ENCODE measurements around the gene RPRD1A. TPM values are rescaled to one million over a fixed set of nuclear protein-coding genes. Genes with fewer than 3 reads are reported as not detected.

RPRD1A gene
- total RNA-seq, 1 donor from 2014 or later: 62.6 TPM

- Mint-ChIP-seq H3K36me3 (ENCODE audit: low read depth, unreplicated experiment) (no peaks in the 10 kb centered on the region), H3K4me3 (ENCODE audit: unreplicated experiment) (no peak overlapping the region)
These were observed 20.9 kb upstream of the RPRD1A start for GRCh38 chr18:36088256-36088655.

GRCh38 chr18:36086186-36086585, 18.8 kb upstream of the RPRD1A start:
- Histone ChIP-seq H3K36me3 (ENCODE audit: insufficient read depth, low read length) (no peaks in the 10 kb centered on the region), H4K20me1 (ENCODE audit: insufficient read depth, low read length) (no peaks in the 10 kb centered on the region), H3K27ac (ENCODE audit: low read depth, low read length) (no peak overlapping the region), H3K9me3 (ENCODE audit: insufficient read depth, low read depth, low read length) (no peaks in the 10 kb centered on the region), H3K9ac (ENCODE audit: low read length) (no peak overlapping the region), H3K4me2 (ENCODE audit: low read length) (no peak overlapping the region), H3K4me1 (ENCODE audit: insufficient read depth, low read length) (no peaks in the 10 kb centered on the region), H3K79me2 (ENCODE audit: insufficient read depth, low read length) (no peaks in the 10 kb centered on the region), H2AFZ (ENCODE audit: low read depth, low read length) (no peak overlapping the region), H3K4me3 (ENCODE audit: insufficient read depth, low read depth, low read length) (no peak overlapping the region), H3K27me3 (ENCODE audit: insufficient read depth, low read length) (no peaks in the 10 kb centered on the region)
- Mint-ChIP-seq H3K36me3 (ENCODE audit: low read depth, unreplicated experiment) (no peaks in the 10 kb centered on the region), H3K27ac (ENCODE audit: unreplicated experiment) (no peak overlapping the region), H3K9me3 (ENCODE audit: unreplicated experiment) (peaks cover 4% of the 10 kb centered on the region), H3K27me3 (ENCODE audit: low read depth, unreplicated experiment) (no peaks in the 10 kb centered on the region), H3K4me1 (ENCODE audit: low read depth, unreplicated experiment) (no peaks in the 10 kb centered on the region), H3K4me3 (ENCODE audit: unreplicated experiment) (no peak overlapping the region)
- TF ChIP-seq CTCF (IDR thresholded peaks at IDR 0.05; ENCODE audit: insufficient read depth, low read depth, low read length) (no peak), EZH2 (IDR thresholded peaks at IDR 0.05; ENCODE audit: insufficient read depth, low read length) (no peak)
- FAIRE-seq: no peak
- DNase-seq (ENCODE audit: low read depth): no peak

More at GRCh38 chr18:36088256-36088655, 20.9 kb upstream of the RPRD1A start:
- no peaks in the 10 kb centered on the region for H3K36me3 ChIP-seq (ENCODE audit: insufficient read depth, low read length)
- H3K79me2 ChIP-seq (ENCODE audit: insufficient read depth, low read length): no peaks in the 10 kb centered on the region
- H3K9me3 ChIP-seq (ENCODE audit: insufficient read depth, low read depth, low read length): no peaks in the 10 kb centered on the region
- no peaks in the 10 kb centered on the region for H3K4me1 ChIP-seq (ENCODE audit: insufficient read depth, low read length)
- no peak overlapping the region for H2AFZ ChIP-seq (ENCODE audit: low read depth, low read length)
- H3K4me2 ChIP-seq (ENCODE audit: low read length): no peak overlapping the region
- FAIRE-seq (no peak), DNase-seq (ENCODE audit: low read depth) (no peak)
- no peak overlapping the region for H3K4me3 ChIP-seq (ENCODE audit: insufficient read depth, low read depth, low read length)
- no peak overlapping the region for H3K9ac ChIP-seq (ENCODE audit: low read length)
- H4K20me1 ChIP-seq (ENCODE audit: insufficient read depth, low read length): no peaks in the 10 kb centered on the region
- TF ChIP-seq EZH2 (IDR thresholded peaks at IDR 0.05; ENCODE audit: insufficient read depth, low read length) (no peak), CTCF (IDR thresholded peaks at IDR 0.05; ENCODE audit: insufficient read depth, low read depth, low read length) (no peak)
- H3K27me3 Mint-ChIP-seq (ENCODE audit: low read depth, unreplicated experiment): peaks cover 3% of the 10 kb centered on the region
- no peak overlapping the region for H3K27ac ChIP-seq (ENCODE audit: low read depth, low read length)
- H3K27me3 ChIP-seq (ENCODE audit: insufficient read depth, low read length): no peaks in the 10 kb centered on the region
- no peaks in the 10 kb centered on the region for H3K4me1 Mint-ChIP-seq (ENCODE audit: low read depth, unreplicated experiment)
- H3K9me3 Mint-ChIP-seq (ENCODE audit: unreplicated experiment): peaks cover 3% of the 10 kb centered on the region
- H3K27ac Mint-ChIP-seq (ENCODE audit: unreplicated experiment): no peak overlapping the region

GRCh38 chr18:36085195-36085594, 17.8 kb upstream of the RPRD1A start:
- no peak overlapping the region for H3K4me2 ChIP-seq (ENCODE audit: low read length)
- no peaks in the 10 kb centered on the region for H3K27me3 Mint-ChIP-seq (ENCODE audit: low read depth, unreplicated experiment)
- H3K9me3 ChIP-seq (ENCODE audit: insufficient read depth, low read depth, low read length): no peaks in the 10 kb centered on the region
- no peaks in the 10 kb centered on the region for H3K36me3 Mint-ChIP-seq (ENCODE audit: low read depth, unreplicated experiment)
- no peak overlapping the region for H3K4me3 Mint-ChIP-seq (ENCODE audit: unreplicated experiment)
- peaks cover 10% of the 10 kb centered on the region for H3K9me3 Mint-ChIP-seq (ENCODE audit: unreplicated experiment)
- no peak for DNase-seq (ENCODE audit: low read depth)
- H3K36me3 ChIP-seq (ENCODE audit: insufficient read depth, low read length): no peaks in the 10 kb centered on the region
- H3K4me1 ChIP-seq (ENCODE audit: insufficient read depth, low read length): no peaks in the 10 kb centered on the region
- H3K79me2 ChIP-seq (ENCODE audit: insufficient read depth, low read length): no peaks in the 10 kb centered on the region
- H3K27ac ChIP-seq (ENCODE audit: low read depth, low read length): no peak overlapping the region
- H3K4me1 Mint-ChIP-seq (ENCODE audit: low read depth, unreplicated experiment): no peaks in the 10 kb centered on the region
- H3K27me3 ChIP-seq (ENCODE audit: insufficient read depth, low read length): no peaks in the 10 kb centered on the region
- no peak overlapping the region for H3K4me3 ChIP-seq (ENCODE audit: insufficient read depth, low read depth, low read length)
- H4K20me1 ChIP-seq (ENCODE audit: insufficient read depth, low read length): no peaks in the 10 kb centered on the region
- H3K9ac ChIP-seq (ENCODE audit: low read length): no peak overlapping the region
- TF ChIP-seq EZH2 (IDR thresholded peaks at IDR 0.05; ENCODE audit: insufficient read depth, low read length) (no peak), CTCF (IDR thresholded peaks at IDR 0.05; ENCODE audit: insufficient read depth, low read depth, low read length) (no peak)
- FAIRE-seq: no peak
- no peak overlapping the region for H2AFZ ChIP-seq (ENCODE audit: low read depth, low read length)
- H3K27ac Mint-ChIP-seq (ENCODE audit: unreplicated experiment): no peak overlapping the region

Measured in astrocyte (in vitro differentiated cells and primary cell).